Cardiac fibroblast (primary cell): ENCODE data around the gene PDE4B.
A peak's percentile ranks its signal among the peaks of the same experiment; 100 is the strongest.

Experiments
- DNase-seq, 2 donors: peaks; one replicate each; pipeline versions ENCODE4 v3.0.0 to v3.0.0-alpha.2; 2010; ENCODE audit warnings: low read depth in 2 of 2
- H3K4me3 ChIP-seq, 2 donors: replicated peaks in 1 of 2; 1 replicate in 1 of 2; 2 replicates in 1 of 2; pipeline ENCODE4 v1.5.1; 2011; ENCODE audit warnings: low read depth in 2 of 2, low read length in 2 of 2, mild to moderate bottlenecking in 2 of 2, moderate library complexity in 1 of 2
- TF ChIP-seq, protein P1 (sequence below): IDR thresholded peaks from one replicate; pipeline ENCODE4 v1.5.1; 2011; ENCODE audit warnings: low read depth, mild to moderate bottlenecking, low read length, inconsistent platforms

Gene PDE4B

GRCh38 chr1:66311628-66312027, 518.9 kb downstream of the PDE4B start:
- TF ChIP-seq, protein P1, sequence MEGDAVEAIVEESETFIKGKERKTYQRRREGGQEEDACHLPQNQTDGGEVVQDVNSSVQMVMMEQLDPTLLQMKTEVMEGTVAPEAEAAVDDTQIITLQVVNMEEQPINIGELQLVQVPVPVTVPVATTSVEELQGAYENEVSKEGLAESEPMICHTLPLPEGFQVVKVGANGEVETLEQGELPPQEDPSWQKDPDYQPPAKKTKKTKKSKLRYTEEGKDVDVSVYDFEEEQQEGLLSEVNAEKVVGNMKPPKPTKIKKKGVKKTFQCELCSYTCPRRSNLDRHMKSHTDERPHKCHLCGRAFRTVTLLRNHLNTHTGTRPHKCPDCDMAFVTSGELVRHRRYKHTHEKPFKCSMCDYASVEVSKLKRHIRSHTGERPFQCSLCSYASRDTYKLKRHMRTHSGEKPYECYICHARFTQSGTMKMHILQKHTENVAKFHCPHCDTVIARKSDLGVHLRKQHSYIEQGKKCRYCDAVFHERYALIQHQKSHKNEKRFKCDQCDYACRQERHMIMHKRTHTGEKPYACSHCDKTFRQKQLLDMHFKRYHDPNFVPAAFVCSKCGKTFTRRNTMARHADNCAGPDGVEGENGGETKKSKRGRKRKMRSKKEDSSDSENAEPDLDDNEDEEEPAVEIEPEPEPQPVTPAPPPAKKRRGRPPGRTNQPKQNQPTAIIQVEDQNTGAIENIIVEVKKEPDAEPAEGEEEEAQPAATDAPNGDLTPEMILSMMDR = no peak
- DNase-seq = no peak

DNA sequence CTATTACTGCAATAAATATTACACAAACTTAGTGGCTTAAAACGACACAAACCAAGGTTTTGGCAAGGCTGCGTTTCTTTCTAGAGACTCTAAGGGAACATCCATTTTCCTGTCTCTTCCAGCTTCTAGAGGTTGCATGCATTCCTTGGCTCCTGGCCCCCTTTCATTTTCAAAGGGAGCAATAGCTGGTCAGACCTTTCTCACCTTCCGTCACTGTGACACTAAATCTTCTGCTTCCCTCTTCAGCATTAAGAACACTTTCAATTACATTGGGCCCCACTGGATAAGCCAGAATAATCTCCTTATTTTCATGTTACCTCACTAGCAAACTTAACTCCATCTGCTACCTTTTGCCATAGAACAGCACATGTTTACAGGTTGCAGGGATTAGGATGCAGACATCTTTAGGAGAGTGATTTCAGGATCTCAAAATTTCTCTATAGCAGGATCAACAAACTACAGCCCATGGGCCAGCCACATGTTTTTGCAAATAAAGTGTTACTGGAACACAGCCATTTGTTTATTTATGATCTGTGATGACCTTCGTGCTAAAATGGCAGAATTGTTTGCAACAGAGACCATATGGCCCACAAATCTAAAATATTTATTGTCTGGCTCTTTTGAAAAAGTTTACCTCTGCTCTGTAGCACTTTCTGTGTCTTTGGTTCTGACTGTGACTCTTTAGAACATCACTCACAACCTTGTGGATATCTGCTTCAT, 519.7 kb downstream of the PDE4B start:
- TF ChIP-seq, protein P1 = no peak
- no peak for DNase-seq
- H3K4me3 ChIP-seq = no peak overlapping the region

More at GRCh38 chr1:66311628-66312027, 518.9 kb downstream of the PDE4B start:
- H3K4me3 ChIP-seq = no peak overlapping the region

DNA sequence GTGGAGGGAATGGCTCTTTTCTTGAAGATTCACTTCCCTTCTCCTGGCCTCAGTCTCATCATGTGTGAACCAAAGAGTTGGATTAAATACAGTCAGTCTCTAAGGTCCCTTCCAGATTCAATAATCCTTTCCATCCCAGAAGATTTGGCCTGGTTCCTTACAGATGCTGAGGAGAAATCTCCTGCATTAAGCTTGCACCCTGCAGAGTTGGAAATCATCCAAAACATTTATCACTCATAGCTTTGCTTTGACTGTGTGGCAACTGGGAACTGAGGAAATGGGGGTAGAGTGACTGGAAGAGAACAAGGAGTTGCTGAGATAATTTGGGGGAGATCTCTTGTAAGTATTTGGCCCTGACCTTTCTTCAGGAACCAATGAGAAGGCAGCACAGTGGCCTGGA, 520.7 kb downstream of the PDE4B start:
- TF ChIP-seq, protein P1 = no peak
- no peak overlapping the region for H3K4me3 ChIP-seq
- DNase-seq = peak; percentile 30 to 45

GRCh38 chr1:66315671-66316070, 523.0 kb downstream of the PDE4B start:
- peak in 1 of 2 donors; percentile 59 for DNase-seq
- no peak overlapping the region for H3K4me3 ChIP-seq
- TF ChIP-seq, protein P1 = no peak

DNA sequence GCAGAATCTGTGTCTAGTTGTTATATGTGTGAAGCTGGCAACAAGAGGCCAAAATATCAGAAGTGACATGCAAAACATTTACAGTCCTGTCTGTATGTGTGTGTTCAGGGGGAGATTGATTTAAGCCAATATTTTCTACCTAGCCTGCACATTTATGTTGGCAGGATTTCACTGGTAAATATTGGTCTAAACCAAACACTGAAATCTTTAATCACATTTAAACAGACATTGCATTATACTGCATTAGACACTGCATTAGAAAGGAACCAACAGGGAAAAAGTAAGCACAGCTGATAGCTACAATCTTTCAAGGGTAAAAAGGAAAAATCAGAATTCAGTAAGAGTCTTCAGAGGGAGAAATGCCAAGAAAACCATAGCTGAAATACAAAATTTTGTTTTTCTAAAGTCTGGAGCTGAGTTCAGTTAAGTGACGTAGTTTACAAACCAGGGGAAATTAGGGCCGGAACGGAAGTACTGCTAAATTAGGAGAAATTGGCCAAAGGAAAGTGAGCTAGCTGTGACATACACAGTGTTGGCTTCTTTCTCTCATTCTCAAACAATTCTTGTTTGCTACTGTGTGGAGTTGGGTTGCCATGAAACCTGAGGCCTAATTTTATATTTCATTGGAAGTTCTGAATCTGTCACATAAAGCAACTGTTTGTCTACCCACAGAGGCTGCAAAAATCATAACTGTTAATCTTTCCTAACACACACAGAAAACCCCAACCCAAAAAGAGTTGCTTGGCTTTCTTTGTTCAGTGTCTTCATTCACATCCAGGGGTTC, 524.0 kb downstream of the PDE4B start:
- TF ChIP-seq, protein P1 = no peak
- no peak overlapping the region for H3K4me3 ChIP-seq
- peak; percentile 65 to 77 for DNase-seq

- no peak for DNase-seq
These were observed 524.5 kb downstream of the PDE4B start for GRCh38 chr1:66317248-66317515.

More at GRCh38 chr1:66317248-66317515, 524.5 kb downstream of the PDE4B start:
- TF ChIP-seq, protein P1 = no peak
- H3K4me3 ChIP-seq = no peak overlapping the region
